Measurements from ENCODE around the gene EFNB3.

The EFNB3 gene

GRCh38 chr17:7716901-7717755, 12.1 kb downstream of the EFNB3 start, which contains the start of gene DNAH2 (continued):
- peak; percentile 93 for TF ChIP-seq ZSCAN18 (tag by site-specific recombination; IDR thresholded peaks at IDR 0.05)
- no peak for TF ChIP-seq ZNF292 (tag by site-specific recombination; IDR thresholded peaks at IDR 0.05; ENCODE audit: borderline replicate concordance, low read depth)
- peak; percentile 43; the same call in 1 of the 2 replicates for TF ChIP-seq ZNF600 (tag by site-specific recombination; IDR thresholded peaks at IDR 0.05)
- TF ChIP-seq ZNF114 (tag by site-specific recombination; IDR thresholded peaks at IDR 0.05), result no peak
- TF ChIP-seq ZBTB21 (tag by site-specific recombination; IDR thresholded peaks at IDR 0.05), result peak; percentile 80
- TF ChIP-seq ZNF791 (tag by site-specific recombination; IDR thresholded peaks at IDR 0.05), result no peak
- TF ChIP-seq ZNF362 (tag by site-specific recombination; IDR thresholded peaks at IDR 0.05), result no peak
- peak; percentile 92 for TF ChIP-seq ZEB2 (tag by site-specific recombination; IDR thresholded peaks at IDR 0.05)
- 0 out of 2 replicates have a peak, but pooled peaks have one; percentile 45 for TF ChIP-seq ZNF513 (tag by site-specific recombination; IDR thresholded peaks at IDR 0.05)
- TF ChIP-seq ZBTB20 (tag by site-specific recombination; IDR thresholded peaks at IDR 0.05), result peak; percentile 66; the same call in 1 of the 2 replicates
- peak; percentile 66; the same call in 1 of the 2 replicates for TF ChIP-seq BCL11B (tag by site-specific recombination; IDR thresholded peaks at IDR 0.05; ENCODE audit: low read depth)
- peak; percentile 59; the same call in 1 of the 2 replicates for TF ChIP-seq YY2 (tag by site-specific recombination; IDR thresholded peaks at IDR 0.05)
- no peak for TF ChIP-seq ZNF426 (tag by site-specific recombination; IDR thresholded peaks at IDR 0.05)
- peak; percentile 94 for TF ChIP-seq ZNF24 (tag by site-specific recombination; IDR thresholded peaks at IDR 0.05)
- TF ChIP-seq ZNF701 (tag by site-specific recombination; IDR thresholded peaks at IDR 0.05), result peak; percentile 79; the same call in 1 of the 2 replicates
- no peak for TF ChIP-seq ZNF157 (tag by site-specific recombination; IDR thresholded peaks at IDR 0.05)
- peak; percentile 79 for TF ChIP-seq KLF1 (tag by site-specific recombination; IDR thresholded peaks at IDR 0.05)
- TF ChIP-seq ZNF776 (tag by site-specific recombination; IDR thresholded peaks at IDR 0.05; ENCODE audit: borderline replicate concordance), result no peak
- no peak for TF ChIP-seq ZNF521 (tag by site-specific recombination; IDR thresholded peaks at IDR 0.05)
- no peak for TF ChIP-seq ZNF155 (tag by site-specific recombination; IDR thresholded peaks at IDR 0.05)
- TF ChIP-seq ZNF175 (tag by site-specific recombination; IDR thresholded peaks at IDR 0.05), result no peak
- TF ChIP-seq ZNF280D (tag by site-specific recombination; IDR thresholded peaks at IDR 0.05), result peak; percentile 94
- TF ChIP-seq ZFHX2 (tag by site-specific recombination; conservative IDR thresholded peaks at IDR 0.05), result peak; percentile 90
- TF ChIP-seq GFI1B (tag by site-specific recombination; IDR thresholded peaks at IDR 0.05), result peak; percentile 57; the same call in 1 of the 2 replicates
- TF ChIP-seq ZNF239 (tag by site-specific recombination; IDR thresholded peaks at IDR 0.05), result 0 out of 2 replicates have a peak, but pooled peaks have one; percentile 19
- no peak for TF ChIP-seq OVOL3 (tag by site-specific recombination; IDR thresholded peaks at IDR 0.05)
- TF ChIP-seq ZNF184 (tag by site-specific recombination; IDR thresholded peaks at IDR 0.05), result peak; percentile 88
- TF ChIP-seq ZNF792 (tag by site-specific recombination; IDR thresholded peaks at IDR 0.05), result no peak
- no peak for TF ChIP-seq ZNF544 (tag by site-specific recombination; IDR thresholded peaks at IDR 0.05)
- peak; percentile 91; the same call in 1 of the 2 replicates for TF ChIP-seq ZNF391 (tag by site-specific recombination; IDR thresholded peaks at IDR 0.05; ENCODE audit: borderline replicate concordance, low read depth)
- no peak for TF ChIP-seq ZSCAN16 (tag by site-specific recombination; IDR thresholded peaks at IDR 0.05)
- peak; percentile 63; the same call in 1 of the 2 replicates for TF ChIP-seq ZNF146 (tag by site-specific recombination; IDR thresholded peaks at IDR 0.05)
- TF ChIP-seq ZNF366 (tag by site-specific recombination; conservative IDR thresholded peaks at IDR 0.05), result peak; percentile 73
- no peak for TF ChIP-seq HOXC10 (CRISPR knock-in tag; IDR thresholded peaks at IDR 0.05)
- peak; percentile 44; the same call in 1 of the 2 replicates for TF ChIP-seq ZNF623 (tag by site-specific recombination; IDR thresholded peaks at IDR 0.05)

All from HEK293 (cell line).